ENCODE measurements around the gene KRT1. TPM values are rescaled to one million over a fixed set of nuclear protein-coding genes. Genes with fewer than 3 reads are reported as not detected.

KRT1 gene
- total and polyA plus RNA-seq, 2 donors (not counting 1 experiment from before 2014, with no cell fraction given) = not detected

DNA sequence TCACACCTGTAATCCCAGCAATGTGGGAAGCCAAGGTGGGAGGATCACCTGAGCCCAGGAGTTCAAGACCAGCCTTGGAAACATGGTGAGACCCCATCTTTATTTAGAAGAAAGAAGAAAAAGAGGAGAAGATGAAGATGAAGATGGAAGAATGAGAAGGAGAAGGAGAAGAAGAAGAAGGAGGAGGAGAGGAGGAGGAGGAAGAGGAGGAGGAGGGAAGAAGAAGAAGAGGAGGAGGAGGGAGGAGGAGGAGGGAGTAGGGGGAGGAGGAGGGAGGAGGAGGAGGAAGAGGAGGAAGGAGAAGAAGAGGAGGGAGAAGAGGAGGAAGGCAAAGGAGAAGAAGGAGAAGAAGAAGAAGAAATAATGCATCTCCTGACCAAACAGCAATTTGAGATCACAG lies 9.0 kb upstream of the KRT1 start:
- peaks cover 59% of the 10 kb centered on the region for H3K27me3 Mint-ChIP-seq
- ChIA-PET POLR2A (no interaction called here), CTCF (no interaction called here)
- Histone ChIP-seq H3K9me3 (ENCODE audit: control extremely low read depth in 1 of 3, control insufficient read depth in 2 of 3, insufficient read depth in 1 of 3, low read length in 2 of 3) (no peaks in the 10 kb centered on the region), H3K9ac (ENCODE audit: low read length) (no peak overlapping the region), H3K27me3 (replicated peaks in 1 of 4; ENCODE audit: control extremely low read depth in 1 of 4, control insufficient read depth in 3 of 4, insufficient read depth in 4 of 4, low read length in 3 of 4) (peaks cover 0 to 39% (median 8%) of the 10 kb centered on the region in 4 experiments), H3K4me2 (replicated peaks; ENCODE audit: low read depth, low read length, poor library complexity, severe bottlenecking) (no peak overlapping the region), H3K4me3 (ENCODE audit: control extremely low read depth in 1 of 5, extremely low read depth in 1 of 5, insufficient read depth in 1 of 5, low read depth in 2 of 5, low read length in 4 of 5) (no peak overlapping the region), H3K36me3 (replicated peaks in 1 of 2; ENCODE audit: control extremely low read depth in 1 of 2, control insufficient read depth in 1 of 2, extremely low read depth in 1 of 2, insufficient read depth in 2 of 2, low read length in 1 of 2) (no peaks in the 10 kb centered on the region), H4K20me1 (ENCODE audit: control insufficient read depth, insufficient read depth, low read length, poor library complexity, severe bottlenecking) (no peaks in the 10 kb centered on the region), H3K27ac (ENCODE audit: low read length in 2 of 2) (no peak overlapping the region), H2AFZ (ENCODE audit: insufficient read depth, low read depth, low read length, poor library complexity, severe bottlenecking) (no peak overlapping the region), H3K79me2 (ENCODE audit: control insufficient read depth, insufficient read depth, low read length) (no peaks in the 10 kb centered on the region), H3K4me1 (ENCODE audit: control insufficient read depth in 2 of 2, insufficient read depth in 2 of 2, low read length in 2 of 2) (peaks cover 7 to 8% of the 10 kb centered on the region in 2 donors)
- H3K4me3 Mint-ChIP-seq = no peak overlapping the region
- peaks cover 12% of the 10 kb centered on the region for H3K4me1 Mint-ChIP-seq
- ATAC-seq (ENCODE audit: low read depth) = no peak
- intact Hi-C loops (cut with micrococcal nuclease) = no loop called here
- H3K9me3 Mint-ChIP-seq (ENCODE audit: insufficient read depth) = no peaks in the 10 kb centered on the region
- no peak for DNase-seq
- no peak overlapping the region for H3K27ac Mint-ChIP-seq
- no peak for TF ChIP-seq EZH2 (IDR thresholded peaks at IDR 0.05; ENCODE audit: borderline replicate concordance, insufficient read depth, low read depth, low read length, poor library complexity, severe bottlenecking)
- TF ChIP-seq CTCF (IDR thresholded peaks at IDR 0.05) = no peak

GRCh38 chr12:52688481-52688880 lies 8.3 kb upstream of the KRT1 start:
- H3K4me3 ChIP-seq (ENCODE audit: control extremely low read depth in 1 of 5, extremely low read depth in 1 of 5, insufficient read depth in 1 of 5, low read depth in 2 of 5, low read length in 4 of 5) = no peak overlapping the region
- no peak overlapping the region for H2AFZ ChIP-seq (ENCODE audit: insufficient read depth, low read depth, low read length, poor library complexity, severe bottlenecking)
- no peak overlapping the region for H3K9ac ChIP-seq (ENCODE audit: low read length)
- peaks cover 12% of the 10 kb centered on the region for H3K4me1 Mint-ChIP-seq
- ChIA-PET CTCF (no interaction called here), POLR2A (no interaction called here)
- H3K27ac ChIP-seq (ENCODE audit: low read length in 2 of 2) = no peak overlapping the region
- H3K27ac Mint-ChIP-seq = no peak overlapping the region
- H4K20me1 ChIP-seq (ENCODE audit: control insufficient read depth, insufficient read depth, low read length, poor library complexity, severe bottlenecking) = no peaks in the 10 kb centered on the region
- H3K27me3 Mint-ChIP-seq = peaks cover 66% of the 10 kb centered on the region
- no peaks in the 10 kb centered on the region for H3K79me2 ChIP-seq (ENCODE audit: control insufficient read depth, insufficient read depth, low read length)
- intact Hi-C loops (cut with micrococcal nuclease) = no loop called here
- H3K9me3 ChIP-seq (ENCODE audit: control extremely low read depth in 1 of 3, control insufficient read depth in 2 of 3, insufficient read depth in 1 of 3, low read length in 2 of 3) = no peaks in the 10 kb centered on the region
- ATAC-seq (ENCODE audit: low read depth) (no peak), DNase-seq (no peak)
- TF ChIP-seq CTCF (IDR thresholded peaks at IDR 0.05) (no peak), EZH2 (IDR thresholded peaks at IDR 0.05; ENCODE audit: borderline replicate concordance, insufficient read depth, low read depth, low read length, poor library complexity, severe bottlenecking) (no peak)
- H3K4me1 ChIP-seq (ENCODE audit: control insufficient read depth in 2 of 2, insufficient read depth in 2 of 2, low read length in 2 of 2) = peaks cover 7 to 8% of the 10 kb centered on the region in 2 donors
- peaks cover 0 to 38% (median 8%) of the 10 kb centered on the region in 4 experiments for H3K27me3 ChIP-seq (replicated peaks in 1 of 4; ENCODE audit: control extremely low read depth in 1 of 4, control insufficient read depth in 3 of 4, insufficient read depth in 4 of 4, low read length in 3 of 4)
- H3K4me3 Mint-ChIP-seq = no peak overlapping the region
- WGBS (ENCODE audit: insufficient coverage) = 89% methylated on average over 2 of the region's 2 CpGs
- H3K36me3 ChIP-seq (replicated peaks in 1 of 2; ENCODE audit: control extremely low read depth in 1 of 2, control insufficient read depth in 1 of 2, extremely low read depth in 1 of 2, insufficient read depth in 2 of 2, low read length in 1 of 2) = no peaks in the 10 kb centered on the region
- no peaks in the 10 kb centered on the region for H3K9me3 Mint-ChIP-seq (ENCODE audit: insufficient read depth)
- no peak overlapping the region for H3K4me2 ChIP-seq (replicated peaks; ENCODE audit: low read depth, low read length, poor library complexity, severe bottlenecking)
